ENCODE data around the gene GNB5. TPM values are rescaled to one million over a fixed set of nuclear protein-coding genes. Genes with fewer than 3 reads are reported as not detected.
"Not testable (repeated sequence)": the region's sequence is repeated elsewhere in the genome, so short reads cannot be mapped to it uniquely, and the experiment has no call there.

Gene GNB5
- total RNA-seq, 1 experiment from 2014 or later: 22.8 TPM

DNA sequence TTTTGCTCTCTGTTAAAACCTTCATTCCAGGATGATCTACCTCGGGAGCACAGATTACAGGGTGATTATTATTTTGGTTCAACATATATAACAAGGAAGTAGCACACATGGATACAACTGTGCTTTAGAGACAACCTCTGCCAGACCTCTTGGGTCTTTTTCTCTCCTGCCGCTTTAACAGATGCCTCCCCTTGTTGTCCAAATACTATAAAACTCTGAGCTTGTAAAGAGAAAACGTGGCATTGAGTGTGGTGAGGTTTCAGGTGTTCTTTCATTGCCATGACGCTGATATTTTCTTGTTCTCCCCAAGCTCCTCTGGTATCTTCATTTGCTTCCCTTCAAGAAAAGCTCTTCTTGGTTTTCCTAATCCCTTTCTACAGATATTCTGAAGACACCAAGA is 107.6 kb downstream of the GNB5 start:
- Histone ChIP-seq H3K9me3 (ENCODE audit: low read depth, low read length, poor library complexity, severe bottlenecking) (peaks cover 7% of the 10 kb centered on the region), H3K27ac (ENCODE audit: low read depth, low read length, poor library complexity, severe bottlenecking) (no peak overlapping the region), H3K36me3 (ENCODE audit: insufficient read depth, low read length, poor library complexity, severe bottlenecking) (no peaks in the 10 kb centered on the region), H3K4me3 (ENCODE audit: low read depth, low read length, poor library complexity, severe bottlenecking) (no peak overlapping the region), H3K4me1 (ENCODE audit: insufficient read depth, low read length, poor library complexity, severe bottlenecking) (peaks cover 4% of the 10 kb centered on the region), H3K27me3 (replicated peaks; ENCODE audit: insufficient read depth, low read depth, low read length, poor library complexity) (no peaks in the 10 kb centered on the region)
- POLR2A ChIA-PET (ENCODE audit: low non-redundant PET): interaction anchor here (0.6 kb wide), 1 partner anchor 111 kb away, joined by 3 read pairs; no protein-coding TSS in a partner anchor
- BruUV-seq (replicated peaks): no TSS peak
- TF ChIP-seq EZH2 (IDR thresholded peaks at IDR 0.05; ENCODE audit: borderline replicate concordance, low read depth, low read length, poor library complexity, severe bottlenecking): no peak
- TF ChIP-seq, protein P1, sequence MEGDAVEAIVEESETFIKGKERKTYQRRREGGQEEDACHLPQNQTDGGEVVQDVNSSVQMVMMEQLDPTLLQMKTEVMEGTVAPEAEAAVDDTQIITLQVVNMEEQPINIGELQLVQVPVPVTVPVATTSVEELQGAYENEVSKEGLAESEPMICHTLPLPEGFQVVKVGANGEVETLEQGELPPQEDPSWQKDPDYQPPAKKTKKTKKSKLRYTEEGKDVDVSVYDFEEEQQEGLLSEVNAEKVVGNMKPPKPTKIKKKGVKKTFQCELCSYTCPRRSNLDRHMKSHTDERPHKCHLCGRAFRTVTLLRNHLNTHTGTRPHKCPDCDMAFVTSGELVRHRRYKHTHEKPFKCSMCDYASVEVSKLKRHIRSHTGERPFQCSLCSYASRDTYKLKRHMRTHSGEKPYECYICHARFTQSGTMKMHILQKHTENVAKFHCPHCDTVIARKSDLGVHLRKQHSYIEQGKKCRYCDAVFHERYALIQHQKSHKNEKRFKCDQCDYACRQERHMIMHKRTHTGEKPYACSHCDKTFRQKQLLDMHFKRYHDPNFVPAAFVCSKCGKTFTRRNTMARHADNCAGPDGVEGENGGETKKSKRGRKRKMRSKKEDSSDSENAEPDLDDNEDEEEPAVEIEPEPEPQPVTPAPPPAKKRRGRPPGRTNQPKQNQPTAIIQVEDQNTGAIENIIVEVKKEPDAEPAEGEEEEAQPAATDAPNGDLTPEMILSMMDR (conservative IDR thresholded peaks at IDR 0.05; ENCODE audit: low read depth, low read length): no peak
- intact Hi-C loops (cut with micrococcal nuclease; ENCODE audit: unreplicated experiment): loop anchor here (5.0 kb wide), 1 partner anchor 59 kb away; no protein-coding TSS in a partner anchor
- CTCF ChIA-PET: interaction anchor here (0.6 kb wide), 1 partner anchor 259 kb away, joined by 9 read pairs; no protein-coding TSS in a partner anchor
- DNase-seq (ENCODE audit: low spot score): no peak

DNA sequence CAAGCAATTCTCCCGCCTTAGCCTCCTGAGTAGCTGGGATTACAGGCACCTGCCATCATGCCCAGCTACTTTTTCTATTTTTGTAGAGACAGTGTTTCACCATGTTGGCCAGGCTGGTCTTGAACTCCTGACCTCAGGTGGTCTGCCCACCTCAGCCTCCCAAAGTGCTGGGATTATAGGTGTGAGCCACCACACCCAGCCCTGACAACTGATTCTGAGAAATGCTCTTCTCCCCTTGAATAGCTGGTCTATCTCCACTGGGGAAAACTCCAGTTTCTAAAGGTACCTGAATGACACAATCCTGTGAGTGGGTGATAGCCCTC is 108.2 kb downstream of the GNB5 start:
- H3K4me3 ChIP-seq (ENCODE audit: low read depth, low read length, poor library complexity, severe bottlenecking); H3K9me3 ChIP-seq (ENCODE audit: low read depth, low read length, poor library complexity, severe bottlenecking); H3K27me3 ChIP-seq (replicated peaks; ENCODE audit: insufficient read depth, low read depth, low read length, poor library complexity); POLR2A ChIA-PET (ENCODE audit: low non-redundant PET); DNase-seq (ENCODE audit: low spot score); CTCF ChIA-PET; H3K36me3 ChIP-seq (ENCODE audit: insufficient read depth, low read length, poor library complexity, severe bottlenecking); BruUV-seq (replicated peaks); H3K27ac ChIP-seq (ENCODE audit: low read depth, low read length, poor library complexity, severe bottlenecking); H3K4me1 ChIP-seq (ENCODE audit: insufficient read depth, low read length, poor library complexity, severe bottlenecking): not testable (repeated sequence)
- intact Hi-C loops (cut with micrococcal nuclease; ENCODE audit: unreplicated experiment): loop anchor here (5.0 kb wide), 1 partner anchor 59 kb away; no protein-coding TSS in a partner anchor

DNA sequence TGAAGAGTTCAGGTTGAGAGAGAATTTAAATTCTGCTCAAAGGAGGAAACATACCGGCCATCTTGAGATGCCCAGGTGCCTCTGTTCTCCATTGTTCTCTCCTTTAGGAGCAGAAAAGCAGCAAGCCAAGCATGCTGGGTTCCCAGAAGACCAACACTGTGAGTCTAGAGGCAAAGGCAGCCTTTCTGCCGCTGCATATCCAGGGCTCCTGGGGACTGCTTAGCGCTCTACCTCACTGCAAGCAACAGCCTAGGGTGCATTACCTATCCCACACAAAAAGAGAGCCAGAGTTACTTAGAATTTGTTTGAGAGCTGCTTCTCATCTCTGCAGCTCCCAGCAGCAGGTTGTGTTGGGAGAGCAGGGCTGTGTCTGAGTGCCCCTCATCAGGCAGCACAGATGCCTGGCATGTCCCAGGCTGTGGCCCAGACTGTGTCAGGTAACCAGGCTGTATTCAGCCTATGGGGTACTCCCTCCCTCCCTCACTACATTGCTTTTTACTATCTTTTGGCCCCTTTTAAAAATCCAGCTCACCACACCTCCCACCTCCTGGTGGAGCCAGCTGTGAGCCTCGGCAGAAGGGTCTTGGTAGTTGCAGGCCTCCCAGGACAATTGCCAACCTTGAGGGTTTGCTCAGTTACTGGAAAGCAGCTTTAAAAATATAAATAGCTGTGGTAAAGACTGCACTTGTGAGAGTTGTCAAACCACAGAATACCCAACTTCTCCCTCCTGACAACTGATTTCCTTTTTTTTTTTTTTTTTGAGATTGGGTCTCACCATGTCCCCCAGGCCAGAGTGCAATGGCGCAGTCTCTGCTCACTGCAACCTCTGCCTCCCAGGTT is 108.8 kb downstream of the GNB5 start:
- Histone ChIP-seq H3K9me3 (ENCODE audit: low read depth, low read length, poor library complexity, severe bottlenecking) (peaks cover 7% of the 10 kb centered on the region), H3K4me3 (ENCODE audit: low read depth, low read length, poor library complexity, severe bottlenecking) (no peak overlapping the region), H3K36me3 (ENCODE audit: insufficient read depth, low read length, poor library complexity, severe bottlenecking) (no peaks in the 10 kb centered on the region), H3K27ac (ENCODE audit: low read depth, low read length, poor library complexity, severe bottlenecking) (no peak overlapping the region), H3K27me3 (replicated peaks; ENCODE audit: insufficient read depth, low read depth, low read length, poor library complexity) (no peaks in the 10 kb centered on the region), H3K4me1 (ENCODE audit: insufficient read depth, low read length, poor library complexity, severe bottlenecking) (peaks cover 4% of the 10 kb centered on the region)
- ChIA-PET POLR2A (ENCODE audit: low non-redundant PET) (no interaction called here), CTCF (no interaction called here)
- no TSS peak for BruUV-seq (replicated peaks)
- DNase-seq (ENCODE audit: low spot score): no peak
- TF ChIP-seq EZH2 (IDR thresholded peaks at IDR 0.05; ENCODE audit: borderline replicate concordance, low read depth, low read length, poor library complexity, severe bottlenecking): no peak
- TF ChIP-seq, protein P1 (conservative IDR thresholded peaks at IDR 0.05; ENCODE audit: low read depth, low read length): no peak
- intact Hi-C loops (cut with micrococcal nuclease; ENCODE audit: unreplicated experiment): loop anchor here (5.0 kb wide), 1 partner anchor 60 kb away; no protein-coding TSS in a partner anchor

Data from A673 (cell line).